Astrocyte (in vitro differentiated cells and primary cell): ENCODE results near the gene PKP1. TPM values are rescaled to one million over a fixed set of nuclear protein-coding genes. Genes with fewer than 3 reads are reported as not detected.

Experiments used
- DNase-seq: peaks from one replicate; pipeline ENCODE4 v3.0.0-alpha.2; 2010; ENCODE audit warnings: low read depth
- FAIRE-seq: peaks from 2 replicates; lab custom pipeline; 2011; peaks lifted over from hg19 to GRCh38; lab: Jason Lieb, UNC
- H2AFZ ChIP-seq: 2 replicates; pipeline ENCODE4 v1.6.0; 2012; ENCODE audit warnings: low read depth, low read length, inconsistent platforms
- H3K27ac ChIP-seq: 2 replicates; pipeline ENCODE4 v1.5.1; 2011; ENCODE audit warnings: low read depth, low read length, inconsistent platforms
- H3K27me3 ChIP-seq: 2 replicates; pipeline ENCODE4 v1.6.0; 2011; ENCODE audit warnings: low read length, inconsistent platforms; ENCODE audit not compliant: insufficient read depth
- H3K36me3 ChIP-seq: 2 replicates; pipeline ENCODE4 v1.5.1; 2011; ENCODE audit warnings: low read length, inconsistent platforms; ENCODE audit not compliant: insufficient read depth
- H3K4me1 ChIP-seq: 2 replicates; pipeline ENCODE4 v1.5.1; 2011; ENCODE audit warnings: low read length, inconsistent platforms; ENCODE audit not compliant: insufficient read depth
- H3K4me2 ChIP-seq: 2 replicates; pipeline ENCODE4 v1.6.0; 2012; ENCODE audit warnings: low read length, inconsistent platforms
- H3K4me3 ChIP-seq: 2 replicates; pipeline ENCODE4 v1.5.1; 2011; ENCODE audit warnings: low read depth, mild to moderate bottlenecking, low read length, inconsistent platforms; ENCODE audit not compliant: insufficient read depth
- H3K79me2 ChIP-seq: 2 replicates; pipeline ENCODE4 v1.6.0; 2012; ENCODE audit warnings: mild to moderate bottlenecking, low read length, inconsistent platforms; ENCODE audit not compliant: insufficient read depth
- H3K9ac ChIP-seq: 2 replicates; pipeline ENCODE4 v1.6.0; 2012; ENCODE audit warnings: mild to moderate bottlenecking, low read length, inconsistent platforms
- H3K9me3 ChIP-seq: 2 replicates; pipeline ENCODE4 v1.5.1; 2012; ENCODE audit warnings: low read depth, mild to moderate bottlenecking, low read length, inconsistent platforms; ENCODE audit not compliant: insufficient read depth
- H4K20me1 ChIP-seq: 2 replicates; pipeline ENCODE4 v1.6.0; 2012; ENCODE audit warnings: low read length, inconsistent platforms; ENCODE audit not compliant: insufficient read depth
- H3K27ac Mint-ChIP-seq: one replicate; pipeline ENCODE4 v1.8.0; 2021; ENCODE audit warnings: mild to moderate bottlenecking, mixed read lengths; ENCODE audit not compliant: unreplicated experiment
- H3K27me3 Mint-ChIP-seq: one replicate; pipeline ENCODE4 v1.8.0; 2021; ENCODE audit warnings: low read depth, mixed read lengths; ENCODE audit not compliant: unreplicated experiment
- H3K36me3 Mint-ChIP-seq: one replicate; pipeline ENCODE4 v1.8.0; 2021; ENCODE audit warnings: low read depth, mixed read lengths; ENCODE audit not compliant: unreplicated experiment
- H3K4me1 Mint-ChIP-seq: one replicate; pipeline ENCODE4 v1.8.0; 2021; ENCODE audit warnings: low read depth, mixed read lengths; ENCODE audit not compliant: unreplicated experiment
- H3K4me3 Mint-ChIP-seq: one replicate; pipeline ENCODE4 v1.8.0; 2021; ENCODE audit warnings: mild to moderate bottlenecking, moderate library complexity, mixed read lengths; ENCODE audit not compliant: unreplicated experiment
- H3K9me3 Mint-ChIP-seq: one replicate; pipeline ENCODE4 v1.8.0; 2021; ENCODE audit warnings: mild to moderate bottlenecking, mixed read lengths; ENCODE audit not compliant: unreplicated experiment
- EZH2 ChIP-seq: IDR thresholded peaks from 2 replicates; pipeline ENCODE4 v1.6.1; 2012; ENCODE audit warnings: mild to moderate bottlenecking, low read length, inconsistent platforms; ENCODE audit not compliant: insufficient read depth
- total RNA-seq: library from RNA; stranded (reverse); gene quantifications from 2 replicates; pipeline ENCODE4 v1.2.1, GENCODE V29; 2021
- TF ChIP-seq, protein P1 (sequence below): IDR thresholded peaks from 2 replicates; pipeline ENCODE4 v1.5.1; 2011; ENCODE audit warnings: low read depth, mild to moderate bottlenecking, inconsistent platforms, low read length, moderate library complexity; ENCODE audit not compliant: insufficient read depth

The PKP1 gene
- total RNA-seq, 1 donor from 2014 or later, result 0.07 TPM

DNA sequence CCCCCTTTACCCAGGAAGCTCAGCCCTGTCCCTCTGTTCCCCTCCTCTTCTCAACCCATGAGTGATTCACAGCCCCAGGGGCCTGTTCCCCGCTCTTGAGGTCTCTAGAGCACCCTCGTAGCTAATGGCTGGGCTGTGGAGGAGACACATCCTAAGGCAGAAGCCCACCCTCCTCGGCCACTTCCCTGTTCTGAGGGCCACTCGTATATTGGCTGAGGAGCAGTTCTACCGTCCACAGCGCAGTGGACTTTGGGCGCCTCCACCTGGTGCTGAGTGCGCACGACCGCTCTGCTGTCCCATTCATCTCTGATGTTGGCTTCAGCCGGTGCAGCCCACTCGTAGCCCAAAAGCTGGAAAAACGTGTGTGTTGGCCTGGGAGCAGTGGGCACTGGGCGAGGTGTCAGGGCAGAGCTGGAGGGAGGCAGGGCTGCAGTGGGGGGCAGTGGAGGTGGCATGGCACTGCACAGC, 24.5 kb upstream of the PKP1 start:
- Mint-ChIP-seq H3K4me1 (no peaks in the 10 kb centered on the region), H3K4me3 (no peak overlapping the region), H3K27me3 (peaks cover 13% of the 10 kb centered on the region), H3K9me3 (peaks cover 3% of the 10 kb centered on the region), H3K27ac (no peak overlapping the region), H3K36me3 (no peaks in the 10 kb centered on the region)
- Histone ChIP-seq H3K4me3 (no peak overlapping the region), H2AFZ (no peak overlapping the region), H4K20me1 (no peaks in the 10 kb centered on the region), H3K36me3 (no peaks in the 10 kb centered on the region), H3K4me2 (no peak overlapping the region), H3K9me3 (no peaks in the 10 kb centered on the region), H3K27ac (no peak overlapping the region), H3K79me2 (no peaks in the 10 kb centered on the region), H3K27me3 (no peaks in the 10 kb centered on the region), H3K9ac (no peak overlapping the region), H3K4me1 (peaks cover 12% of the 10 kb centered on the region)
- DNase-seq (no peak), FAIRE-seq (no peak)
- TF ChIP-seq, protein P1, sequence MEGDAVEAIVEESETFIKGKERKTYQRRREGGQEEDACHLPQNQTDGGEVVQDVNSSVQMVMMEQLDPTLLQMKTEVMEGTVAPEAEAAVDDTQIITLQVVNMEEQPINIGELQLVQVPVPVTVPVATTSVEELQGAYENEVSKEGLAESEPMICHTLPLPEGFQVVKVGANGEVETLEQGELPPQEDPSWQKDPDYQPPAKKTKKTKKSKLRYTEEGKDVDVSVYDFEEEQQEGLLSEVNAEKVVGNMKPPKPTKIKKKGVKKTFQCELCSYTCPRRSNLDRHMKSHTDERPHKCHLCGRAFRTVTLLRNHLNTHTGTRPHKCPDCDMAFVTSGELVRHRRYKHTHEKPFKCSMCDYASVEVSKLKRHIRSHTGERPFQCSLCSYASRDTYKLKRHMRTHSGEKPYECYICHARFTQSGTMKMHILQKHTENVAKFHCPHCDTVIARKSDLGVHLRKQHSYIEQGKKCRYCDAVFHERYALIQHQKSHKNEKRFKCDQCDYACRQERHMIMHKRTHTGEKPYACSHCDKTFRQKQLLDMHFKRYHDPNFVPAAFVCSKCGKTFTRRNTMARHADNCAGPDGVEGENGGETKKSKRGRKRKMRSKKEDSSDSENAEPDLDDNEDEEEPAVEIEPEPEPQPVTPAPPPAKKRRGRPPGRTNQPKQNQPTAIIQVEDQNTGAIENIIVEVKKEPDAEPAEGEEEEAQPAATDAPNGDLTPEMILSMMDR, result no peak
- no peak for TF ChIP-seq EZH2

DNA sequence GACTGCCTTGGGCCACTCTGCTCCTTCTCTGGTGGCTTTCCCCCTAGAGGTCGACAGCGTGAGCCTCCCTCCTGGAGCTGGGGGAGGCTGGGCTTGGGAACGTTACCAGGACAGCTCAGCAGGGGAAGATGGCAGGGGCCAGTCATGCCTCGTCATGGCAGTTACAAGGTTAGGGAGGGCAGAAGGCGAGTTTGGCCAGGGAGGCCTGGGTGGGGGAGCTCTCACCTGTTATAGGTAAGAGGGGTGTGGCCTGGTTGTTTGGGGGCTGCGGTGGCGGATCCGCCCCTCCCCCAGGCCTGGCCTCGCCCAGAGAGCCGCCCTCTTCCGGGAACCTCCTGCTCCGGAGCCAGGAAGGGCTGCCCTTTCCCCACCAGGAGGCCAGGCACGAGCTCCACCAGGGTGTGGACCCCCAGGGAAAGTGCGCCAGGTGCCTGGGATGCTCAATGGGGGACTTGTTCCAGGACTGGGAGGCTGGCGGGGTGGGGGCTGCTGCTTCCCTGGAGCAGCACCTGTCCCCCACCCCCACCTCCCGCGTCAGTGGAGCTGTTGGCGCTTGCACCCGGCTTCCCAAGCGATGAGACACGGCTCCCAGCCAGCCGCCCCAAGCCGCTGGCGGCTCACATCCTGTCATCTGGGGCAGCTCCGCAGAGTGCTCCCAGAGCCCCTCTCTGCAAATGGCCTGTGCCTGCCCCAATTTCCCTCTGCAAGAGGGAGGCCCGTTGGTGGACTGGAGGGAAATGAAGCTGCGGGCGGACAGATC, 23.6 kb upstream of the PKP1 start:
- H3K27ac Mint-ChIP-seq, result no peak overlapping the region
- peak overlapping the region; percentile 31 for H2AFZ ChIP-seq
- peaks cover 12% of the 10 kb centered on the region for H3K4me1 ChIP-seq
- TF ChIP-seq, protein P1, result no peak
- no peak for TF ChIP-seq EZH2
- H3K4me2 ChIP-seq, result peak overlapping the region; percentile 76
- no peaks in the 10 kb centered on the region for H3K27me3 ChIP-seq
- no peak overlapping the region for H3K4me3 ChIP-seq
- no peak overlapping the region for H3K27ac ChIP-seq
- FAIRE-seq, result no peak
- no peaks in the 10 kb centered on the region for H3K79me2 ChIP-seq
- H3K9ac ChIP-seq, result no peak overlapping the region
- no peaks in the 10 kb centered on the region for H4K20me1 ChIP-seq
- DNase-seq, result peak; percentile 27
- no peaks in the 10 kb centered on the region for H3K36me3 Mint-ChIP-seq
- no peaks in the 10 kb centered on the region for H3K4me1 Mint-ChIP-seq
- no peaks in the 10 kb centered on the region for H3K9me3 ChIP-seq
- peaks cover 19% of the 10 kb centered on the region for H3K27me3 Mint-ChIP-seq
- peaks cover 3% of the 10 kb centered on the region for H3K9me3 Mint-ChIP-seq
- H3K4me3 Mint-ChIP-seq, result no peak overlapping the region
- H3K36me3 ChIP-seq, result no peaks in the 10 kb centered on the region

DNA sequence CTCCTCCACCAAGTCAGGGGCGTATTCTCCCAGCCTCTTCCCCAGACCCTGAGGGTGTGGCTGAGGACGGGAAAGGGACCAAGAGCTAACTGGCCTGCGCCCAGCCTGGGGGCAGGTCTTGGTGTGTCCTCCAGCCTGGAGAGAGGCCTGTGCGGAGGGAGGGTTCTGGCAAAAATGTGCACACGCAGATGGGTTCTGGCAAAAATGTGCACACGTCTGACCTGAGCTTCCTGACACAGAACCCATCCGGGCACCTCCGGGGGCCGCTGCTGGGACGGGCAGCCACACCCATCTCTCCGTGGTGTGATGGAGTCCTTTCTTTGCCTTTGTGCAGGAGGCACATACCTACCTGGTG, 23.1 kb upstream of the PKP1 start:
- Mint-ChIP-seq H3K9me3 (peaks cover 3% of the 10 kb centered on the region), H3K4me1 (no peaks in the 10 kb centered on the region), H3K27me3 (peaks cover 20% of the 10 kb centered on the region), H3K4me3 (no peak overlapping the region), H3K36me3 (no peaks in the 10 kb centered on the region), H3K27ac (no peak overlapping the region)
- Histone ChIP-seq H3K9ac (no peak overlapping the region), H2AFZ (peak overlapping the region; percentile 31), H3K4me1 (peaks cover 12% of the 10 kb centered on the region), H3K27me3 (no peaks in the 10 kb centered on the region), H4K20me1 (no peaks in the 10 kb centered on the region), H3K27ac (no peak overlapping the region), H3K36me3 (no peaks in the 10 kb centered on the region), H3K4me2 (peak overlapping the region; percentile 76), H3K79me2 (no peaks in the 10 kb centered on the region), H3K9me3 (no peaks in the 10 kb centered on the region), H3K4me3 (no peak overlapping the region)
- no peak for TF ChIP-seq EZH2
- TF ChIP-seq, protein P1, result no peak
- FAIRE-seq (no peak), DNase-seq (no peak)
